Sigmoid colon (tissue), 7 donors: ENCODE measurements around the gene SMURF2. TPM values are rescaled to one million over a fixed set of nuclear protein-coding genes. Genes with fewer than 3 reads are reported as not detected.

Source experiments
- DNase-seq: peaks from one replicate; pipeline ENCODE4 v3.0.0-alpha.2; 2019
- H3K27ac ChIP-seq, 4 donors: fragments of 200-600 bp; sonication (generic); one replicate each; pipeline ENCODE4 v1.5.1; 2016 to 2019; ENCODE audit warnings: mild to moderate bottlenecking in 1 of 4
- H3K27me3 ChIP-seq, 3 donors: fragments of 200-600 bp; sonication (generic); one replicate each; pipeline ENCODE4 v1.5.1; 2019; ENCODE audit warnings: mild to moderate bottlenecking in 1 of 3
- H3K36me3 ChIP-seq, 4 donors: fragments of 200-600 bp; sonication (generic); one replicate each; pipeline ENCODE4 v1.5.1; 2016 to 2019
- H3K4me1 ChIP-seq, 4 donors: fragments of 200-600 bp; sonication (generic); one replicate each; pipeline ENCODE4 v1.5.1; 2017 to 2019
- H3K4me3 ChIP-seq, 4 donors: fragments of 200-600 bp; sonication (generic); one replicate each; pipeline ENCODE4 v1.5.1; 2017 to 2019; ENCODE audit warnings: mild to moderate bottlenecking in 2 of 4, moderate library complexity in 1 of 4
- H3K9me3 ChIP-seq, 4 donors: fragments of 200-600 bp in 3 of 4; sonication (generic) in 3 of 4; one replicate each; pipeline versions ENCODE4 v1.5.1 to v1.6.1; 2013 to 2019
- EP300 ChIP-seq, 4 donors: sonication (generic); formaldehyde crosslinking; IDR thresholded peaks; one replicate each; pipeline ENCODE4 v1.6.1; 2017; ENCODE audit warnings: antibody characterized with exemption in 4 of 4
- POLR2A ChIP-seq, 2 donors: fragments of 450-650 bp; IDR thresholded peaks; one replicate each; pipeline ENCODE4 v1.6.1; 2016; ENCODE audit warnings: antibody characterized with exemption in 2 of 2, mild to moderate bottlenecking in 2 of 2, moderate library complexity in 2 of 2
- POLR2AphosphoS5 ChIP-seq, 4 donors: sonication (generic); formaldehyde crosslinking; IDR thresholded peaks; one replicate each; pipeline ENCODE4 v1.6.1; 2017; ENCODE audit warnings: antibody characterized with exemption in 4 of 4
- WGBS, 2 donors: extraction: QIAGEN DNeasy Blood & Tissue Kit; methylation state at CpG; one replicate each; pipeline ENCODE4 v1.1.7; 2013; 5-methylcytosine and 5-hydroxymethylcytosine counted together
- intact Hi-C: fragments of 100-400 bp; cut with DNase I; formaldehyde crosslinking; loops from one replicate; pipeline ENCODE4 v1.15.1; 2023
- polyA plus RNA-seq, 3 donors: library from polyadenylated mRNA; stranded (reverse); fragments of 200-250 nt; gene quantifications; one replicate each; pipeline ENCODE4 v1.2.3, GENCODE V29; 2013
- total RNA-seq, 4 donors: library from RNA; depleted of rRNA; stranded (reverse); fragments of >200 nt; gene quantifications; one replicate each; pipeline ENCODE4 v1.1.0, GENCODE V29; 2016
- TF ChIP-seq, protein P1 (sequence below), 4 experiments: fragments of 450-650 bp in 3 of 4; fragments of 200-600 bp in 1 of 4; IDR thresholded peaks; one replicate each; pipeline ENCODE4 v1.5.1; 2016 to 2019; ENCODE audit warnings: antibody characterized with exemption in 4 of 4, mild to moderate bottlenecking in 3 of 4, moderate library complexity in 2 of 4
- donor health status: healthy with polysubstance abuse.
- donor health status: Bipolar disorder and iron deficiency.
- donor health status: healthy.

The SMURF2 gene
- total and polyA plus RNA-seq, 7 donors = 5.8 to 30.2 (median 23.8) TPM

DNA sequence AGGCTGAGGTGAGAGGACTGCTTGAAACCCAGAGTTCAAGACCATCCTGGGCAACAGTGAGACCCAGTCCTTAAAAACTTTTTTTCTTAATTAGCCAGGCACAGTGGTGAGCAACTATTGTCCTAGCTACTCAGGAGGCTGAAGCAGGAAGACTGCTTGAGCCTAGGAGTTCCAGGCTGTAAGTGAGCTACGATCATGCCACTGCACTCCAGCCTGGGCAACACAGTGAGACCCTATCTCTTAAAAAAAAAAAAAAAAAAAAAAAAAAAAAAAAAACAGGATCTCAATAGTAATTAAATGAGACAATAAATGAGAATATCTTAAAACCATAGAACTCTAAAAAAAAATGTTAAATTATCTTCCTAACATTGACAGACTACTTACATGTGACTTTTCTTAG lies 14.3 kb downstream of the SMURF2 start:
- WGBS, 2 donors = 93 to 98% methylated on average over 1 of the region's 1 CpG
- no peak for DNase-seq
- peaks cover 0 to 11% (median 6%) of the 10 kb centered on the region in 4 donors for H3K4me1 ChIP-seq

DNA sequence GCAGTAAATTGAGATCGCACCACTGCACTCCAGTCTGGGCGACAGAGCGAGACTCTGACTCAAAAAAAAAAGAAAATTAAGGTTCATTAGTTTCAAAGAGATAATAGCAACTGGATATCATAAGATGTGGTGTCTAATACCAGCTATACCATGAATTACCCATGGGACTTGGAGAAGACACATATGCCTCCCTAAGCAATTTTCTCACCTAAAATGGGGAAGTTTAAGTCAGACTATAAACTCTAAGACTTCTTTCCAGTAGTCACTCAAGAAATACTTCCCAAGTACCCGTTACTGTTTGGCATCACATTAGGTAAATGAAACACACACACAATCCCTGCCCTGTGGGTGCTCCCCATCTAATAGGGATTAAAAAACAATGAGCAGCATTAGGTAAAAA lies 22.6 kb downstream of the SMURF2 start:
- DNase-seq = no peak
- TF ChIP-seq, protein P1, sequence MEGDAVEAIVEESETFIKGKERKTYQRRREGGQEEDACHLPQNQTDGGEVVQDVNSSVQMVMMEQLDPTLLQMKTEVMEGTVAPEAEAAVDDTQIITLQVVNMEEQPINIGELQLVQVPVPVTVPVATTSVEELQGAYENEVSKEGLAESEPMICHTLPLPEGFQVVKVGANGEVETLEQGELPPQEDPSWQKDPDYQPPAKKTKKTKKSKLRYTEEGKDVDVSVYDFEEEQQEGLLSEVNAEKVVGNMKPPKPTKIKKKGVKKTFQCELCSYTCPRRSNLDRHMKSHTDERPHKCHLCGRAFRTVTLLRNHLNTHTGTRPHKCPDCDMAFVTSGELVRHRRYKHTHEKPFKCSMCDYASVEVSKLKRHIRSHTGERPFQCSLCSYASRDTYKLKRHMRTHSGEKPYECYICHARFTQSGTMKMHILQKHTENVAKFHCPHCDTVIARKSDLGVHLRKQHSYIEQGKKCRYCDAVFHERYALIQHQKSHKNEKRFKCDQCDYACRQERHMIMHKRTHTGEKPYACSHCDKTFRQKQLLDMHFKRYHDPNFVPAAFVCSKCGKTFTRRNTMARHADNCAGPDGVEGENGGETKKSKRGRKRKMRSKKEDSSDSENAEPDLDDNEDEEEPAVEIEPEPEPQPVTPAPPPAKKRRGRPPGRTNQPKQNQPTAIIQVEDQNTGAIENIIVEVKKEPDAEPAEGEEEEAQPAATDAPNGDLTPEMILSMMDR (IDR thresholded peaks at IDR 0.05) = no peak
- no peak for TF ChIP-seq POLR2A (IDR thresholded peaks at IDR 0.05)
- TF ChIP-seq EP300 (IDR thresholded peaks at IDR 0.05) = no peak
- no peak for TF ChIP-seq POLR2AphosphoS5 (IDR thresholded peaks at IDR 0.05)
- H3K9me3 ChIP-seq = no peaks in the 10 kb centered on the region
- intact Hi-C loops = no loop called here
- H3K27me3 ChIP-seq = no peaks in the 10 kb centered on the region
- WGBS, 2 donors = 96% methylated on average over 4 of the region's 4 CpGs
- H3K4me3 ChIP-seq = no peak overlapping the region
- peaks cover 0 to 30% (median 12%) of the 10 kb centered on the region in 4 donors for H3K4me1 ChIP-seq
- H3K36me3 ChIP-seq = peaks cover 0 to 6% (median 0%) of the 10 kb centered on the region in 4 donors
- H3K27ac ChIP-seq = no peak overlapping the region

More for the DNA sequence above, 14.3 kb downstream of the SMURF2 start:
- no peak for TF ChIP-seq POLR2AphosphoS5 (IDR thresholded peaks at IDR 0.05)
- TF ChIP-seq EP300 (IDR thresholded peaks at IDR 0.05) = no peak
- TF ChIP-seq, protein P1 (IDR thresholded peaks at IDR 0.05) = no peak
- TF ChIP-seq POLR2A (IDR thresholded peaks at IDR 0.05) = no peak
- no peaks in the 10 kb centered on the region for H3K36me3 ChIP-seq
- H3K4me3 ChIP-seq = no peak overlapping the region
- H3K27ac ChIP-seq = no peak overlapping the region
- H3K9me3 ChIP-seq = no peaks in the 10 kb centered on the region
- intact Hi-C loops = loop anchor here (10.0 kb wide), 1 partner anchor 223 kb away; no protein-coding TSS in a partner anchor
- H3K27me3 ChIP-seq = no peaks in the 10 kb centered on the region

- intact Hi-C loops = no loop called here
- WGBS, 2 donors = 64 to 80% methylated on average over 2 of the region's 2 CpGs
- TF ChIP-seq POLR2A (IDR thresholded peaks at IDR 0.05) (no peak), POLR2AphosphoS5 (IDR thresholded peaks at IDR 0.05) (no peak)
- TF ChIP-seq, protein P1 (IDR thresholded peaks at IDR 0.05) = no peak
- Histone ChIP-seq H3K27me3 (no peaks in the 10 kb centered on the region), H3K27ac (no peak overlapping the region), H3K36me3 (peaks cover 0 to 6% (median 0%) of the 10 kb centered on the region in 4 donors), H3K4me3 (no peak overlapping the region), H3K4me1 (peaks cover 0 to 30% (median 12%) of the 10 kb centered on the region in 4 donors), H3K9me3 (no peaks in the 10 kb centered on the region)
- no peak for DNase-seq
Observed at GRCh38 chr17:64638552-64639203, 23.4 kb downstream of the SMURF2 start.

GRCh38 chr17:64635647-64636305 lies 26.3 kb downstream of the SMURF2 start:
- WGBS, 2 donors = 43 to 77% methylated on average over 1 of the region's 1 CpG
- Histone ChIP-seq H3K9me3 (no peaks in the 10 kb centered on the region), H3K27ac (no peak overlapping the region), H3K4me1 (peaks cover 0 to 32% (median 11%) of the 10 kb centered on the region in 4 donors), H3K36me3 (peaks cover 0 to 6% (median 0%) of the 10 kb centered on the region in 4 donors), H3K27me3 (no peaks in the 10 kb centered on the region), H3K4me3 (no peak overlapping the region)
- no peak for DNase-seq
- intact Hi-C loops = no loop called here
- TF ChIP-seq POLR2AphosphoS5 (IDR thresholded peaks at IDR 0.05) (no peak), POLR2A (IDR thresholded peaks at IDR 0.05) (no peak), EP300 (IDR thresholded peaks at IDR 0.05) (no peak)
- TF ChIP-seq, protein P1 (IDR thresholded peaks at IDR 0.05) = no peak
